Upper lobe of right lung (tissue), 1 donor: ENCODE measurements around the gene AMIGO3. TPM values are rescaled to one million over a fixed set of nuclear protein-coding genes. Genes with fewer than 3 reads are reported as not detected.
"Not testable (repeated sequence)": the region's sequence is repeated elsewhere in the genome, so short reads cannot be mapped to it uniquely, and the experiment has no call there.

Source experiments
- ATAC-seq: fragments of 200-7000 bp; cut with Tn5 transposase; one replicate; pipeline ENCODE4 v1.9.1; 2020; ENCODE audit warnings: mild to moderate bottlenecking, moderate library complexity
- DNase-seq: peaks from one replicate; pipeline ENCODE4 v3.0.0-alpha.2; 2020
- H3K27ac ChIP-seq: fragments of 200-600 bp; one replicate; pipeline ENCODE4 v1.8.0; 2022
- H3K27me3 ChIP-seq: fragments of 200-600 bp; one replicate; pipeline ENCODE4 v1.8.0; 2022; ENCODE audit warnings: mild to moderate bottlenecking
- H3K36me3 ChIP-seq: fragments of 200-600 bp; one replicate; pipeline ENCODE4 v1.8.0; 2022
- H3K4me1 ChIP-seq: fragments of 200-600 bp; one replicate; pipeline ENCODE4 v1.8.0; 2022
- H3K4me3 ChIP-seq: fragments of 200-600 bp; one replicate; pipeline ENCODE4 v1.8.0; 2022; ENCODE audit warnings: mild to moderate bottlenecking
- H3K9me3 ChIP-seq: fragments of 200-600 bp; one replicate; pipeline ENCODE4 v1.8.0; 2022
- CTCF ChIP-seq: fragments of 200-600 bp; IDR thresholded peaks from one replicate; pipeline ENCODE4 v1.8.0; 2022; ENCODE audit warnings: antibody characterized with exemption
- intact Hi-C: fragments of 100-400 bp; cut with DNase I; formaldehyde crosslinking; loops from one replicate; pipeline ENCODE4 v1.11.0; 2022
- total RNA-seq: library from RNA; stranded (reverse); fragmentation: NEBNext Ultra II Directional; extraction: Animal tissue kit (Norgen Biotek cat#: 25700); gene quantifications from one replicate; pipeline ENCODE4 v1.2.1, GENCODE V29; 2021
- donor health status: DM: no; HTN: yes; CAD: no; lungs with severe emphysema.

AMIGO3 gene
- total RNA-seq, 1 donor from 2014 or later = 0.26 TPM

GRCh38 chr3:49756036-49756435, 36.6 kb upstream of the AMIGO3 start:
- Histone ChIP-seq H3K4me1 (peaks cover 12% of the 10 kb centered on the region), H3K9me3 (no peaks in the 10 kb centered on the region), H3K4me3 (no peak overlapping the region), H3K27me3 (no peaks in the 10 kb centered on the region), H3K36me3 (no peaks in the 10 kb centered on the region), H3K27ac (no peak overlapping the region)
- ATAC-seq = no peak
- no peak for DNase-seq
- intact Hi-C loops = no loop called here
- TF ChIP-seq CTCF = no peak

GRCh38 chr3:49754536-49754935, 35.1 kb upstream of the AMIGO3 start:
- peaks cover 12% of the 10 kb centered on the region for H3K4me1 ChIP-seq
- H3K27ac ChIP-seq = no peak overlapping the region
- intact Hi-C loops = no loop called here
- no peak for ATAC-seq
- no peaks in the 10 kb centered on the region for H3K27me3 ChIP-seq
- no peak overlapping the region for H3K4me3 ChIP-seq
- no peak for TF ChIP-seq CTCF
- no peaks in the 10 kb centered on the region for H3K36me3 ChIP-seq
- no peaks in the 10 kb centered on the region for H3K9me3 ChIP-seq
- no peak for DNase-seq

- Histone ChIP-seq H3K36me3 (peaks cover 18% of the 10 kb centered on the region), H3K4me3 (no peak overlapping the region), H3K4me1 (peaks cover 12% of the 10 kb centered on the region), H3K9me3 (no peaks in the 10 kb centered on the region), H3K27me3 (no peaks in the 10 kb centered on the region), H3K27ac (peak overlapping the region; percentile 28)
- intact Hi-C loops = no loop called here
- TF ChIP-seq CTCF = no peak
- DNase-seq = no peak
- ATAC-seq = peak; percentile 59
Observed at GRCh38 chr3:49751501-49751900, 32.0 kb upstream of the AMIGO3 start.

- TF ChIP-seq CTCF = no peak
Observed at GRCh38 chr3:49750056-49750455, 30.6 kb upstream of the AMIGO3 start.

GRCh38 chr3:49748874-49749273, 29.4 kb upstream of the AMIGO3 start:
- H3K4me1 ChIP-seq, H3K4me3 ChIP-seq, H3K9me3 ChIP-seq, H3K27me3 ChIP-seq, intact Hi-C loops, H3K27ac ChIP-seq, DNase-seq, ATAC-seq: not testable (repeated sequence)
- H3K36me3 ChIP-seq = peaks cover 33% of the 10 kb centered on the region

More at GRCh38 chr3:49750056-49750455, 30.6 kb upstream of the AMIGO3 start:
- DNase-seq = no peak
- Histone ChIP-seq H3K4me3 (no peak overlapping the region), H3K27ac (no peak overlapping the region), H3K36me3 (peaks cover 26% of the 10 kb centered on the region), H3K27me3 (no peaks in the 10 kb centered on the region), H3K4me1 (peaks cover 6% of the 10 kb centered on the region), H3K9me3 (no peaks in the 10 kb centered on the region)
- intact Hi-C loops = no loop called here
- no peak for ATAC-seq

GRCh38 chr3:49747792-49748480, 28.5 kb upstream of the AMIGO3 start:
- H3K4me3 ChIP-seq = no peak overlapping the region
- no peak for TF ChIP-seq CTCF
- intact Hi-C loops = no loop called here
- DNase-seq = no peak
- peaks cover 37% of the 10 kb centered on the region for H3K36me3 ChIP-seq
- no peaks in the 10 kb centered on the region for H3K9me3 ChIP-seq
- peaks cover 1% of the 10 kb centered on the region for H3K4me1 ChIP-seq
- no peak for ATAC-seq
- H3K27me3 ChIP-seq = no peaks in the 10 kb centered on the region
- H3K27ac ChIP-seq = no peak overlapping the region
